ENCODE results near the gene SEMA3G.

Gene SEMA3G

GRCh38 chr3:52396011-52396906 lies 48.6 kb downstream of the SEMA3G start:
- POLR2A ChIA-PET, result no interaction called here

GRCh38 chr3:52395503-52395865 lies 49.4 kb downstream of the SEMA3G start:
- Histone ChIP-seq H3K9me3 (ENCODE audit: control extremely low read depth in 1 of 5, control insufficient read depth in 4 of 5, insufficient read depth in 2 of 5, low read depth in 1 of 5, low read length in 4 of 5) (no peaks in the 10 kb centered on the region), H3K27me3 (replicated peaks in 2 of 5; ENCODE audit: control insufficient read depth in 4 of 5, insufficient read depth in 5 of 5, low read length in 4 of 5) (no peaks in the 10 kb centered on the region), H3K4me3 (ENCODE audit: control insufficient read depth in 1 of 7, extremely low read depth in 1 of 7, insufficient read depth in 4 of 7, low read depth in 2 of 7, low read length in 6 of 7) (no peak overlapping the region), H3K27ac (ENCODE audit: insufficient read depth in 1 of 2, low read depth in 1 of 2, low read length in 2 of 2, poor library complexity in 1 of 2, severe bottlenecking in 2 of 2) (no peak overlapping the region), H3K4me1 (ENCODE audit: control extremely low read depth in 1 of 4, control insufficient read depth in 4 of 4, insufficient read depth in 4 of 4, low read length in 3 of 4) (no peaks in the 10 kb centered on the region), H3K36me3 (ENCODE audit: control insufficient read depth in 4 of 4, insufficient read depth in 4 of 4, low read length in 3 of 4) (peaks cover 4 to 68% (median 22%) of the 10 kb centered on the region in 4 experiments)
- 100% methylated on average over 8 of the region's 8 CpGs for WGBS (ENCODE audit: insufficient coverage)
- no peak for DNase-seq
- ChIA-PET CTCF (no interaction called here), POLR2A (no interaction called here)

More at GRCh38 chr3:52396011-52396906, 48.6 kb downstream of the SEMA3G start:
- H3K4me3 ChIP-seq (ENCODE audit: control insufficient read depth in 1 of 7, extremely low read depth in 1 of 7, insufficient read depth in 4 of 7, low read depth in 2 of 7, low read length in 6 of 7), result no peak overlapping the region
- DNase-seq, result no peak
- no peak overlapping the region for H3K27ac ChIP-seq (ENCODE audit: insufficient read depth in 1 of 2, low read depth in 1 of 2, low read length in 2 of 2, poor library complexity in 1 of 2, severe bottlenecking in 2 of 2)
- H3K9me3 ChIP-seq (ENCODE audit: control extremely low read depth in 1 of 5, control insufficient read depth in 4 of 5, insufficient read depth in 2 of 5, low read depth in 1 of 5, low read length in 4 of 5), result no peaks in the 10 kb centered on the region
- H3K27me3 ChIP-seq (replicated peaks in 2 of 5; ENCODE audit: control insufficient read depth in 4 of 5, insufficient read depth in 5 of 5, low read length in 4 of 5), result no peaks in the 10 kb centered on the region
- no peaks in the 10 kb centered on the region for H3K4me1 ChIP-seq (ENCODE audit: control extremely low read depth in 1 of 4, control insufficient read depth in 4 of 4, insufficient read depth in 4 of 4, low read length in 3 of 4)
- WGBS (ENCODE audit: insufficient coverage), result 97% methylated on average over 25 of the region's 25 CpGs
- H3K36me3 ChIP-seq (ENCODE audit: control insufficient read depth in 4 of 4, insufficient read depth in 4 of 4, low read length in 3 of 4), result peaks cover 4 to 68% (median 24%) of the 10 kb centered on the region in 4 experiments
- CTCF ChIA-PET, result interaction anchor here (1.0 to 1.3 kb wide), 2 partner anchors 11 to 12 kb away, joined by 3 read pairs; no protein-coding TSS in a partner anchor

DNA sequence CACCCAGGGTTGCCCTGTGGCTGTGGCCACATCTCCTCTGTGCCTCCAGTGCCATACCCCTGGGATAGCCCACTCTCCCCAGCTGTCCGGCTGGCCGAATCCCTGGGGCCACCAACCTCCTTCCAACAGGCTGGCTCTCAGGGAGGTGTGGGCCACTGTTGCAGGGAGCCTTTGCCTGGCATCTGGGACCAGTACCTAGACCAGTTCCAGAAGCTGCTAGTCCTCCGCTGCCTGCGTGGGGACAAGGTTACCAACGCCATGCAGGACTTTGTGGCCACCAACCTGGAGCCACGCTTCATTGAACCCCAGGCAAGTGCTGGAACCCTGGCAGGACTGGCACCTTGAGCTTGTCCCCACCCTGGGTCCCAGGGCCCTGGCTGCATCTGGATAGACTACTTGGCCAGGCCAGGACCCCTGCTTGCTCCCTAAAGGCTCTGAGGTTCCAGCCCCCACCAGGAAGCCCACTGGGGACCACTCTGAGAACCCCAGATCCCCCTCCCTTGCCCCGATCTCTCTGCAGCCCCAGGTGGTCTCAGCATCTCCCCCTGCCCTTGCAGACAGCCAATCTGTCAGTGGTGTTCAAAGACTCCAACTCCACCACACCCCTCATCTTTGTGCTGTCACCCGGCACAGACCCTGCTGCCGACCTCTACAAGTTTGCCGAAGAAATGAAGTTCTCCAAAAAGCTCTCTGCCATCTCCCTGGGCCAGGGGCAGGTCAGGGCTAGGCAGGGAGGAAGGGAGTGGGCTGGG lies 50.0 kb downstream of the SEMA3G start:
- CTCF ChIA-PET, result no interaction called here
- 99% methylated on average over 9 of the region's 10 CpGs for WGBS (ENCODE audit: insufficient coverage)
- no peak overlapping the region for H3K4me3 ChIP-seq (ENCODE audit: control insufficient read depth in 1 of 7, extremely low read depth in 1 of 7, insufficient read depth in 4 of 7, low read depth in 2 of 7, low read length in 6 of 7)
- H3K27me3 ChIP-seq (replicated peaks in 2 of 5; ENCODE audit: control insufficient read depth in 4 of 5, insufficient read depth in 5 of 5, low read length in 4 of 5), result no peaks in the 10 kb centered on the region
- H3K36me3 ChIP-seq (ENCODE audit: control insufficient read depth in 4 of 4, insufficient read depth in 4 of 4, low read length in 3 of 4), result peaks cover 4 to 63% (median 20%) of the 10 kb centered on the region in 4 experiments
- H3K27ac ChIP-seq (ENCODE audit: insufficient read depth in 1 of 2, low read depth in 1 of 2, low read length in 2 of 2, poor library complexity in 1 of 2, severe bottlenecking in 2 of 2), result no peak overlapping the region
- H3K4me1 ChIP-seq (ENCODE audit: control extremely low read depth in 1 of 4, control insufficient read depth in 4 of 4, insufficient read depth in 4 of 4, low read length in 3 of 4), result no peaks in the 10 kb centered on the region
- POLR2A ChIA-PET, result no interaction called here
- DNase-seq, result no peak
- H3K9me3 ChIP-seq (ENCODE audit: control extremely low read depth in 1 of 5, control insufficient read depth in 4 of 5, insufficient read depth in 2 of 5, low read depth in 1 of 5, low read length in 4 of 5), result no peaks in the 10 kb centered on the region

DNA sequence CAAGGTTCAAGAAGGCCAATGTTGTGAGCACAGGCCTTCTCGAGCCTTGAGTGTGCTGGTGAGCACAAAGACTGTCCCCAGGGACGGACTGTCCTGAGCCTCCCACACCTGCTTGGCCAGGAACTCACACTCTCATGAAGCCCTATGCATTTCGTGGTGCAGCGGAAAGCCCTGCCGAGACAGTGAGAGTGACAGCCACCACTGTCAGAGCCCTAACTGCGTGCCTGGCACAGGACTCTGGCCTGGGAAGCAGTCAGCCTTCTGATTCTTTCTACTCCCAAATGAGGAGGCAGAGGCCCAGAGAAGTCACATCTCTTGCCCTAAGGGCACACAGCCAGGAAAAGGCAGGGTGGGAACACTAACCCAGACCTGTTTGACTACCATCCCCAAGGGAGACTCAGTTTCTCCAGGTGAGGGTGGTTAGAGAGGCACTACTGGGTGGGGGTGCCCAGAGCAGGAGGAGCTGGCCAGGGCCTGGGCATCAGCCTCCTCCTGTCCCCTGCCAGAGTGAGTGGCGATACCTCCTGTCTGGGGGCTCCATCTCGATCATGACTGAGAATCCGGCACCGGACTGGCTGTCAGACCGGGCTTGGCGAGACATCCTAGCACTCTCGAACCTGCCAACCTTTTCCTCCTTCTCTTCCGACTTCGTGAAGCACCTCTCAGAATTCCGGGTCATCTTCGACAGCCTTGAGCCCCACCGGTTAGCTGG lies 50.8 kb downstream of the SEMA3G start:
- H3K4me1 ChIP-seq (ENCODE audit: control extremely low read depth in 1 of 4, control insufficient read depth in 4 of 4, insufficient read depth in 4 of 4, low read length in 3 of 4), result no peaks in the 10 kb centered on the region
- POLR2A ChIA-PET, result no interaction called here
- no peaks in the 10 kb centered on the region for H3K9me3 ChIP-seq (ENCODE audit: control extremely low read depth in 1 of 5, control insufficient read depth in 4 of 5, insufficient read depth in 2 of 5, low read depth in 1 of 5, low read length in 4 of 5)
- DNase-seq, result no peak
- H3K27ac ChIP-seq (ENCODE audit: insufficient read depth in 1 of 2, low read depth in 1 of 2, low read length in 2 of 2, poor library complexity in 1 of 2, severe bottlenecking in 2 of 2), result no peak overlapping the region
- H3K4me3 ChIP-seq (ENCODE audit: control insufficient read depth in 1 of 7, extremely low read depth in 1 of 7, insufficient read depth in 4 of 7, low read depth in 2 of 7, low read length in 6 of 7), result no peak overlapping the region
- no peaks in the 10 kb centered on the region for H3K27me3 ChIP-seq (replicated peaks in 2 of 5; ENCODE audit: control insufficient read depth in 4 of 5, insufficient read depth in 5 of 5, low read length in 4 of 5)
- H3K36me3 ChIP-seq (ENCODE audit: control insufficient read depth in 4 of 4, insufficient read depth in 4 of 4, low read length in 3 of 4), result peaks cover 4 to 59% (median 19%) of the 10 kb centered on the region in 4 experiments
- CTCF ChIA-PET, result no interaction called here
- over 99% methylated on average over 17 of the region's 18 CpGs for WGBS (ENCODE audit: insufficient coverage)

DNA sequence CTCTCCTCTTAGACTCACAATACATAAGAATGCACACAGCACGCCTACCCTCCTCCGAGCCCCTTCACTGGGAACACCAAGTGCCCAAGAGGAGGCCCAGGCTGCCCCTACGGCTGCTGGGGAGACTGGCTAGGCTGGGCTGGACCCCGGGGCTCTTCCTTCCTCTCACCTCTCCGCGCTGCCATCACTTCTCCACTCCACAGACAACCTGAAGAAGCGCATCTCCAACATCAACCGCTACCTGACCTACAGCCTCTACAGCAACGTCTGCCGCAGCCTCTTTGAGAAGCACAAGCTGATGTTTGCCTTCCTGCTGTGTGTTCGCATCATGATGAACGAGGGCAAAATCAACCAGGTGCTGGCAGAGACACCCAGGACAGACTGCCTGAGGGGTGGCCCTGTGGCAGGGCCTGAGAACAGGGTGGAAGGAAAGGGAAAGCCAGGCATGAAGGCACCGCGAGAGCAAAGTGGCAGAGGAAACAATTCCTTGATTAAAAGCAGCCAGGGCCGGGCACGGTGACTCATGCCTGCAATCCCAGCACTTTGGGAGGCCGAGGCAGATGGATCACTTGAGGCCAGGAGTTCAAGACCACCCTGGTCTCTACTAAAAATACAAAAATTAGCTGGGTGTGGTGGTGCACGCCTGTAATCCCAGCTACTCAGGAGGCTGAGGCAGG lies 51.6 kb downstream of the SEMA3G start:
- no peak overlapping the region for H3K4me3 ChIP-seq (ENCODE audit: control insufficient read depth in 1 of 7, extremely low read depth in 1 of 7, insufficient read depth in 4 of 7, low read depth in 2 of 7, low read length in 6 of 7)
- no peaks in the 10 kb centered on the region for H3K27me3 ChIP-seq (replicated peaks in 2 of 5; ENCODE audit: control insufficient read depth in 4 of 5, insufficient read depth in 5 of 5, low read length in 4 of 5)
- no peaks in the 10 kb centered on the region for H3K4me1 ChIP-seq (ENCODE audit: control extremely low read depth in 1 of 4, control insufficient read depth in 4 of 4, insufficient read depth in 4 of 4, low read length in 3 of 4)
- POLR2A ChIA-PET, result no interaction called here
- no peaks in the 10 kb centered on the region for H3K9me3 ChIP-seq (ENCODE audit: control extremely low read depth in 1 of 5, control insufficient read depth in 4 of 5, insufficient read depth in 2 of 5, low read depth in 1 of 5, low read length in 4 of 5)
- CTCF ChIA-PET, result no interaction called here
- DNase-seq, result no peak
- 95% methylated on average over 12 of the region's 18 CpGs for WGBS (ENCODE audit: insufficient coverage)
- H3K36me3 ChIP-seq (ENCODE audit: control insufficient read depth in 4 of 4, insufficient read depth in 4 of 4, low read length in 3 of 4), result peaks cover 0 to 62% (median 15%) of the 10 kb centered on the region in 4 experiments
- no peak overlapping the region for H3K27ac ChIP-seq (ENCODE audit: insufficient read depth in 1 of 2, low read depth in 1 of 2, low read length in 2 of 2, poor library complexity in 1 of 2, severe bottlenecking in 2 of 2)

- no peaks in the 10 kb centered on the region for H3K9me3 ChIP-seq (ENCODE audit: control extremely low read depth in 1 of 5, control insufficient read depth in 4 of 5, insufficient read depth in 2 of 5, low read depth in 1 of 5, low read length in 4 of 5)
- no peak for DNase-seq
- peaks cover 0 to 61% (median 12%) of the 10 kb centered on the region in 4 experiments for H3K36me3 ChIP-seq (ENCODE audit: control insufficient read depth in 4 of 4, insufficient read depth in 4 of 4, low read length in 3 of 4)
- no peak overlapping the region for H3K27ac ChIP-seq (ENCODE audit: insufficient read depth in 1 of 2, low read depth in 1 of 2, low read length in 2 of 2, poor library complexity in 1 of 2, severe bottlenecking in 2 of 2)
- ChIA-PET POLR2A (no interaction called here), CTCF (interaction anchor here (0.7 to 1.5 kb wide), 3 partner anchors 9 to 53 kb away, joined by 3 to 5 read pairs (median 3); no protein-coding TSS in a partner anchor)
- H3K27me3 ChIP-seq (replicated peaks in 2 of 5; ENCODE audit: control insufficient read depth in 4 of 5, insufficient read depth in 5 of 5, low read length in 4 of 5), result no peaks in the 10 kb centered on the region
- H3K4me3 ChIP-seq (ENCODE audit: control insufficient read depth in 1 of 7, extremely low read depth in 1 of 7, insufficient read depth in 4 of 7, low read depth in 2 of 7, low read length in 6 of 7), result no peak overlapping the region
- WGBS (ENCODE audit: insufficient coverage), result 98% methylated on average over 16 of the region's 16 CpGs
- no peaks in the 10 kb centered on the region for H3K4me1 ChIP-seq (ENCODE audit: control extremely low read depth in 1 of 4, control insufficient read depth in 4 of 4, insufficient read depth in 4 of 4, low read length in 3 of 4)
These were observed 52.5 kb downstream of the SEMA3G start for GRCh38 chr3:52392216-52392930.
